HG02870 (cell line): ENCODE results near the gene SLC7A5.
"Not testable (repeated sequence)": the region's sequence is repeated elsewhere in the genome, so short reads cannot be mapped to it uniquely, and the experiment has no call there.

Experiments used
- ATAC-seq: cut with Tn5 transposase; IDR thresholded peaks from one replicate; pipeline ENCODE4 v1.9.1; 2021; ENCODE audit warnings: mild to moderate bottlenecking, moderate library complexity; ENCODE audit not compliant: unreplicated experiment

SLC7A5 gene

GRCh38 chr16:87824016-87824990, 45.0 kb downstream of the SLC7A5 start:
- ATAC-seq, result no peak

- no peak for ATAC-seq
Observed at GRCh38 chr16:87823181-87823929, 46.0 kb downstream of the SLC7A5 start.

GRCh38 chr16:87822108-87822970, 47.0 kb downstream of the SLC7A5 start:
- ATAC-seq, result no peak

GRCh38 chr16:87821376-87822107, 47.8 kb downstream of the SLC7A5 start:
- ATAC-seq, result no peak

GRCh38 chr16:87819983-87820382, 49.3 kb downstream of the SLC7A5 start:
- ATAC-seq, result no peak

- no peak for ATAC-seq
Observed at GRCh38 chr16:87819282-87819681, 50.0 kb downstream of the SLC7A5 start.

GRCh38 chr16:87818533-87819161, 50.7 kb downstream of the SLC7A5 start:
- no peak for ATAC-seq

- no peak for ATAC-seq
Observed at GRCh38 chr16:87817910-87818309, 51.4 kb downstream of the SLC7A5 start.

- not testable (repeated sequence) for ATAC-seq
Observed at GRCh38 chr16:87817370-87817769, 51.9 kb downstream of the SLC7A5 start.

- no peak for ATAC-seq
Observed at GRCh38 chr16:87816507-87817100, 52.7 kb downstream of the SLC7A5 start.

- no peak for ATAC-seq
Observed at GRCh38 chr16:87815567-87815966, 53.7 kb downstream of the SLC7A5 start.

- ATAC-seq, result no peak
Observed at GRCh38 chr16:87812200-87812656, 57.1 kb downstream of the SLC7A5 start.

- not testable (repeated sequence) for ATAC-seq
Observed at GRCh38 chr16:87811454-87811853, 57.9 kb downstream of the SLC7A5 start.

GRCh38 chr16:87809150-87809902, 60.0 kb downstream of the SLC7A5 start:
- ATAC-seq, result peak; percentile 49

- no peak for ATAC-seq
Observed at GRCh38 chr16:87808108-87808507, 61.2 kb downstream of the SLC7A5 start.

- ATAC-seq, result no peak
Observed at GRCh38 chr16:87806641-87807546, 62.4 kb downstream of the SLC7A5 start.

GRCh38 chr16:87806261-87806640, 63.1 kb downstream of the SLC7A5 start:
- ATAC-seq, result no peak

GRCh38 chr16:87803385-87803784, 65.9 kb downstream of the SLC7A5 start:
- ATAC-seq, result no peak
